ENCODE results near the gene KIFC3.
"Not testable (repeated sequence)": the region's sequence is repeated elsewhere in the genome, so short reads cannot be mapped to it uniquely, and the experiment has no call there.

The KIFC3 gene

DNA sequence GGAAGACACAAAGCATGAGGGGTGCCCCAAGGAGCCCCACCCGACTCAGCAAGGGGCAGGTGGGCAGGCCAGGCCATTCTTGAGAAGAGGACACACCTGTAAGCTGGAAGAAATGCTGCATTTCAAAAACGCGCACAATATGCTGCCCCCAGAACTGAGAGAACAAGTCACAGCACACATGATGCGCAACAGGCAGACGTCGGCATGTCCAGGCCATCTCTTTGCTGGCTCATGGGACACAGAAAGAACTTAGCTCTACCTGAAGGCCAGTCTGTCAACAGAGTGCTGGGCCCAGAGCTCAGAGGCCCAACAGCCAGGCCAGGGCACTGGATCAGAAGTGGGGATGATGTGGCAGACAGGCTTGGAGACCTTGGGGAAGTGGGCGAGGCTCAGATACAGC lies 18.0 kb downstream of the KIFC3 start:
- DNase-seq (ENCODE audit: low read depth) = no peak
- H3K4me3 ChIP-seq (ENCODE audit: control insufficient read depth, low read depth, low read length) = no peak overlapping the region
- TF ChIP-seq, protein P1, sequence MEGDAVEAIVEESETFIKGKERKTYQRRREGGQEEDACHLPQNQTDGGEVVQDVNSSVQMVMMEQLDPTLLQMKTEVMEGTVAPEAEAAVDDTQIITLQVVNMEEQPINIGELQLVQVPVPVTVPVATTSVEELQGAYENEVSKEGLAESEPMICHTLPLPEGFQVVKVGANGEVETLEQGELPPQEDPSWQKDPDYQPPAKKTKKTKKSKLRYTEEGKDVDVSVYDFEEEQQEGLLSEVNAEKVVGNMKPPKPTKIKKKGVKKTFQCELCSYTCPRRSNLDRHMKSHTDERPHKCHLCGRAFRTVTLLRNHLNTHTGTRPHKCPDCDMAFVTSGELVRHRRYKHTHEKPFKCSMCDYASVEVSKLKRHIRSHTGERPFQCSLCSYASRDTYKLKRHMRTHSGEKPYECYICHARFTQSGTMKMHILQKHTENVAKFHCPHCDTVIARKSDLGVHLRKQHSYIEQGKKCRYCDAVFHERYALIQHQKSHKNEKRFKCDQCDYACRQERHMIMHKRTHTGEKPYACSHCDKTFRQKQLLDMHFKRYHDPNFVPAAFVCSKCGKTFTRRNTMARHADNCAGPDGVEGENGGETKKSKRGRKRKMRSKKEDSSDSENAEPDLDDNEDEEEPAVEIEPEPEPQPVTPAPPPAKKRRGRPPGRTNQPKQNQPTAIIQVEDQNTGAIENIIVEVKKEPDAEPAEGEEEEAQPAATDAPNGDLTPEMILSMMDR (conservative IDR thresholded peaks at IDR 0.05; ENCODE audit: control insufficient read depth, insufficient read depth, low read depth, low read length) = no peak

DNA sequence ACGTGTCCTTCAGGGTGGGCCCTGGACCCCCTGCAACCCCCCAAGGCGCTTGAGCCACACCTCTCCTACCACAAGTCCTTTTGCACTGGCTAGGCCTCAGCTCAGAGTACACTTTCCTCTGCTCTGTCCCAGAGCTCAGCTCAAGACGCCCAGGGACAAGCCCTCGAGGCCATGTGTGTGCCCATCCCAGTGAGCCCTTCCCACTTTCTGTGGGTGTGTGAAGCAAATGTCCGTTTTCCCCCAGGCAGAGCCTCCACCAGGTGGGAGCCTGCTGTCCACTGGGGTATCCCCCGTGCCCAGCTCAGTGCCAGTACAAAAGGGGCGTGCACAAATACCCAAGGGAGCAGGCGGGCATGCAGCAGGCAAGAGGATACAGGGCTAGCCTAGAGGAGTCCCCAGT lies 18.4 kb downstream of the KIFC3 start:
- TF ChIP-seq, protein P1 (conservative IDR thresholded peaks at IDR 0.05; ENCODE audit: control insufficient read depth, insufficient read depth, low read depth, low read length) = no peak
- H3K4me3 ChIP-seq (ENCODE audit: control insufficient read depth, low read depth, low read length) = no peak overlapping the region
- DNase-seq (ENCODE audit: low read depth) = no peak

DNA sequence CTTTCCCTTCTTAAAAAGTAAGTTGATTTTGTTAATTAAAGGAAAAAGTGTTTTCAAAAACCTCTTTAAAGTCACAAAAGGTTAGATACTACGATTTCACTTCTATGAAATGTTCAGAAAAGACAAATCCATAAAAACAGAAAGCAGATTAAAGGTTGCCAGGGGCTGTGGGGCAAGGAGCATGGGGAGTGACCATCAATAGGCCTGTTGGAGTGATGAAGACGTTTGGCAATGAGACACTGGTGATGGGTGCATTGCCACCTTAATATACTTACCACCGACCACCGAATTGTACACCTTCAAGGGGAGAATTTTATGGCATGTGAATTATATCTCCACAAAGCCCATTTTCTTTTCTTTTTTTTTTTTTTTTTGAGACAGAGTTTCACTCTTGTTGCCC lies 19.2 kb downstream of the KIFC3 start:
- TF ChIP-seq, protein P1 (conservative IDR thresholded peaks at IDR 0.05; ENCODE audit: control insufficient read depth, insufficient read depth, low read depth, low read length) = no peak
- no peak for DNase-seq (ENCODE audit: low read depth)

DNA sequence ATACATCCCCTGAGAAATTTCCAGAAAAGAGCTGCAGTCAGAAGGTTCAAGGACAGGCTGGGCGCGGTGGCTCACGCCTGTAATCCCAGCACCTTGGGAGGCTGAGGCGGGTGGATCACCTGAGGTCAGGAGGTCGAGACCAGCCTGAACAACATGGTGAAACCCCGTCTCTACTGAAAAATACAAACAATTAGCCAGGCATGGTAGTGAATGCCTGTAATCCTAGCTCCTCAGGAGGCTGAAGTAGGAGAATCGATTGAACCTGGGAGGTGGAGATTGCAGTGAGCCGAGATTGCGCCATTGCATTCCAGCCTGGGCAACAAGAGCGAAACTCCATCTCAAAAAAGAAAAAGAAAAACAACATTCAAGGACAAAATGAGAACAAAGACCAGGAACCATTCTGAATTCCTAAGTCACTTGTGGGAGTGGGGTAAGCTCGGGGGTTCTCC lies 19.7 kb downstream of the KIFC3 start:
- not testable (repeated sequence) for DNase-seq (ENCODE audit: low read depth); H3K4me3 ChIP-seq (ENCODE audit: control insufficient read depth, low read depth, low read length)

More for the DNA sequence above, 19.2 kb downstream of the KIFC3 start:
- no peak overlapping the region for H3K4me3 ChIP-seq (ENCODE audit: control insufficient read depth, low read depth, low read length)

DNA sequence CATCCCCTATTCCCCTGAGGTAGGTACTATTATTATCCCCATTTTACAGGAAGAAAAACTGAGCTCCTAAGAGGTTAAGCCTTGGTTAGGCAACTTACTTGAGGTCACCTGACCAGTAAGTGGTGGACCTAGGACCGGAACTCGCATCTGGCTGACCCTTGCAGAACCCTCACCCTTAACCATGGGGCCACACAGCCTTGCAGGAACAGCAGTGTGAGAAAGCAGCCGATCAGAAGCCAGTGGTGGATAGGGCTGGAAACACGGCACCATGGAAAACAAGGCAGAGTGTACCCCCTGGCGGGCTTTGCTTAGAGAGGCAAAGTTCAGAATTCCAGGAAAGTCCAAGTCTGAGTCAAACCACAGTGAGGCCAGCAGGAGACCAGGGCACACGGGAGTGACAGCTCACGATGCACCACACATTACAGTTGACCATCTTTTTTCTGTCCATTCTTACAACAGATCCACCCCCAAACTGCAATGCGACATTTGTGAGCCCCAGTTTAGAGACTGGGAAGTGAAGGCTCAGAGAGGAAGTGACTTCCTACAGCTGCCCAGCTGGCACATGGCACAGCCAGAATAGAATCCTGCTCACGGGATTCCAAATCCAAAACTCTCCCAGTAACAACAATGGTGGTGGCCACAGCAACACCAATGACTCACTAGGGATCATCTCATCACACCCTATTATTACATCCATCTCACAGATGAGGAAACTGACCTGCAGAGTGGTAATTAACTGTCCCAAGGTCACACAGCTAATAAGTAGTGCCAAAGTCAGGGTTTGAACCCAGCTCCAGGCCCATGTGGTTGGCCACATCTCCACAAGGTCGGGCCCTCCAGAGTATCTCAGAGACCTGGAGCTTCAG lies 20.3 kb downstream of the KIFC3 start:
- TF ChIP-seq, protein P1 (conservative IDR thresholded peaks at IDR 0.05; ENCODE audit: control insufficient read depth, insufficient read depth, low read depth, low read length) = no peak
- H3K4me3 ChIP-seq (ENCODE audit: control insufficient read depth, low read depth, low read length) = no peak overlapping the region
- peak; percentile 49 for DNase-seq (ENCODE audit: low read depth)

DNA sequence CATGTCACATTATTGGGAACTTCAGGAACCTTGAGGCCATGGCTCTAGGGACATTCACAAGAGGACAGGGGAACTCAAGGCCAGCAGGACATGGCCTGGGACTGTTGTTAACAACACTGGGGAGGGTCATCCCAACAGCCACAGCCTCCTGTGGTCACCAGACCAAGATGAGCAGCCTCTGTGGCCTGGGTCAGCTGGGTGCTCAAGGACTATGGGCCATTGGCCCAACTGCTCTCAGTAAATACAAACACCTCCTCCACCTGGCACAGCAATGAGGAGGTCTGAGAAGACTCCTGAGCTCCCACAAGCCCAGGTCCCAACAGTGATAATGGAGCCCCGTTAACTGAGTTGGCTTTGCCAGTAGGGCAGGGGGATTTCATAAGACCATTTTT lies 20.9 kb downstream of the KIFC3 start:
- TF ChIP-seq, protein P1 (conservative IDR thresholded peaks at IDR 0.05; ENCODE audit: control insufficient read depth, insufficient read depth, low read depth, low read length) = no peak
- no peak for DNase-seq (ENCODE audit: low read depth)
- H3K4me3 ChIP-seq (ENCODE audit: control insufficient read depth, low read depth, low read length) = no peak overlapping the region

DNA sequence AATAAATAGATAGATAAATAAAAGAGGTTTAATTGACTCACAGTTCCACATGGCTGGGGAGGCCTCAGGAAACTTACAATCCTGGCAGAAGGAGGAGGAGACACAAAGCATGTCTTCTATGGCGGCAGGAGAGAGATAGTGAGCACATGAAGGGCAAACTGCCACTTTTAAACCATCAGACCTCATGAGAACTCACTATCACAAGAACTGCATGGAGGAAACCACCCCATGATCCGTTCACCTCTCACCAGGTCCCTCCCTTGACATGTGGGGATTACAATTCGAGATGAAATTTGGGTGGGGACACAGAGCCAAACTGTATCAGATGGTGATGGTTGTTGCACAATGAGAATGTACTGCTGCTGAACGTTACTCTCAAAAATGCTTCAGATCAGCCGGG lies 22.5 kb downstream of the KIFC3 start:
- not testable (repeated sequence) for H3K4me3 ChIP-seq (ENCODE audit: control insufficient read depth, low read depth, low read length); DNase-seq (ENCODE audit: low read depth)

DNA sequence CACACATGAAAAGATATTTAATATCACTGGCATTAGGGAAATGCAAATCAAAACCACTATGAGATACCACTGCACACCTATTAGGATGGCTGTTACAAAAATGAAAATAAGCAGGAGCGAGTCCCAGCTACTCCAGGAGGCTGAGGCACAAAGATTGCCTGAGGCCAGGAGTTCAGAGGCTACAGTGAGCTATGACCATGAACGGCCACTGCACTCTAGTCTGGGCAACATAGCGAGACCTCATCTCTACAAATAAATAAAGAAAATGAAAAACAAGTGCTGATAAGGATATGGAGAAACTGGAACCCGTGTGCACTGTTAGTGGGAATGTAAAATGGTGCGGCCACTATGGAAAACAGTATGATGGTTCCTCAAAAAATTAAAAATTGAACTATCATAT lies 23.6 kb downstream of the KIFC3 start:
- TF ChIP-seq, protein P1 (conservative IDR thresholded peaks at IDR 0.05; ENCODE audit: control insufficient read depth, insufficient read depth, low read depth, low read length) = no peak
- no peak for DNase-seq (ENCODE audit: low read depth)
- no peak overlapping the region for H3K4me3 ChIP-seq (ENCODE audit: control insufficient read depth, low read depth, low read length)

Measured in fibroblast of mammary gland (primary cell).